ENCODE measurements around the gene MFRP. TPM values are rescaled to one million over a fixed set of nuclear protein-coding genes. Genes with fewer than 3 reads are reported as not detected.
A peak's percentile ranks its signal among the peaks of the same experiment; 100 is the strongest.

The MFRP gene
- total and polyA plus RNA-seq, 9 of the 15 experiments (the other 6 are each of a cell fraction or from before 2014, with no cell fraction given) = not detected

GRCh38 chr11:119338318-119338890, 8.1 kb downstream of the MFRP start (continued):
- no peak for TF ChIP-seq ZNF696 (CRISPR knock-in tag; conservative IDR thresholded peaks at IDR 0.05)
- TF ChIP-seq KLF16 (IDR thresholded peaks at IDR 0.05) = 0 out of 2 replicates have a peak, but pooled peaks have one; percentile 52
- peak; percentile 82 for TF ChIP-seq PKNOX1 (IDR thresholded peaks at IDR 0.05)
- TF ChIP-seq TFAP4 (CRISPR knock-in tag; IDR thresholded peaks at IDR 0.05; ENCODE audit: borderline replicate concordance) = peak; percentile 25; the same call in 1 of the 2 replicates
- peak; percentile 71 for TF ChIP-seq CTCFL (IDR thresholded peaks at IDR 0.05; ENCODE audit: borderline replicate concordance, insufficient read depth, low read depth, low read length, poor library complexity, severe bottlenecking)
- TF ChIP-seq PRDM10 (IDR thresholded peaks at IDR 0.05; ENCODE audit: partially characterized antibody) = peak; percentile 53
- no peak for TF ChIP-seq CBX3 (IDR thresholded peaks at IDR 0.05; ENCODE audit: borderline replicate concordance in 1 of 2, low read length in 2 of 2)
- no peak for TF ChIP-seq TCFL5 (CRISPR knock-in tag; conservative IDR thresholded peaks at IDR 0.05)
- TF ChIP-seq PYGO2 (tag; IDR thresholded peaks at IDR 0.05) = no peak
- no peak for TF ChIP-seq ID3 (CRISPR knock-in tag; IDR thresholded peaks at IDR 0.05)
- TF ChIP-seq ID3 (tag; IDR thresholded peaks at IDR 0.05) = no peak
- no peak for TF ChIP-seq FOXA1 (IDR thresholded peaks at IDR 0.05; ENCODE audit: borderline replicate concordance)
- TF ChIP-seq RBFOX2 (IDR thresholded peaks at IDR 0.05; ENCODE audit: low read depth, low read length) = no peak
- TF ChIP-seq ZNF668 (CRISPR knock-in tag; IDR thresholded peaks at IDR 0.05) = no peak
- TF ChIP-seq ZBED1 (IDR thresholded peaks at IDR 0.05) = no peak
- no peak for TF ChIP-seq RBM14 (IDR thresholded peaks at IDR 0.05; ENCODE audit: borderline replicate concordance, insufficient read depth, low read depth, low read length)
- no peak for TF ChIP-seq PHF21A (IDR thresholded peaks at IDR 0.05; ENCODE audit: borderline replicate concordance, low read depth)
- no peak for TF ChIP-seq GTF2B (IDR thresholded peaks at IDR 0.05; ENCODE audit: extremely low read depth, insufficient read length)
- TF ChIP-seq SETDB1 (IDR thresholded peaks at IDR 0.05; ENCODE audit: low read length) = no peak

All from K562 (cell line).